Activated B cell treated with CpG ODN at 0.5 μM for 24 hours (primary cell): ENCODE data around the gene NMT1. TPM values are rescaled to one million over a fixed set of nuclear protein-coding genes. Genes with fewer than 3 reads are reported as not detected.

Source experiments
- ATAC-seq: fragments of 200-7000 bp; cut with Tn5 transposase; one replicate; pipeline ENCODE4 v1.10.0; 2021; ENCODE audit warnings: low read depth, mild to moderate bottlenecking, moderate library complexity
- CTCF ChIA-PET: fragments of 350-600 bp; sonication (Branson Sonifier 250); formaldehyde crosslinking; loops from one replicate; lab custom pipeline; 2021; ENCODE audit warnings: antibody characterized with exemption; lab: Charles Lee
- POLR2A ChIA-PET: fragments of 350-600 bp; sonication (Branson Sonifier 250); formaldehyde crosslinking; loops from one replicate; lab custom pipeline; 2021; ENCODE audit warnings: antibody characterized with exemption; lab: Charles Lee
- DNase-seq: peaks from one replicate; pipeline ENCODE4 v3.0.0; 2022
- H3K27ac Mint-ChIP-seq: one replicate; pipeline ENCODE4 v1.8.0; 2020; ENCODE audit warnings: mixed read lengths
- H3K27me3 Mint-ChIP-seq: one replicate; pipeline ENCODE4 v1.8.0; 2021; ENCODE audit warnings: mixed read lengths
- H3K36me3 Mint-ChIP-seq: one replicate; pipeline ENCODE4 v1.8.0; 2021; ENCODE audit warnings: low read depth, mixed read lengths
- H3K4me1 Mint-ChIP-seq: one replicate; pipeline ENCODE4 v1.8.0; 2021; ENCODE audit warnings: mixed read lengths
- H3K4me3 Mint-ChIP-seq: one replicate; pipeline ENCODE4 v1.8.0; 2020; ENCODE audit warnings: mild to moderate bottlenecking, mixed read lengths
- H3K9me3 Mint-ChIP-seq: one replicate; pipeline ENCODE4 v1.8.0; 2020; ENCODE audit warnings: mixed read lengths
- intact Hi-C: fragments of 100-400 bp; cut with micrococcal nuclease; formaldehyde crosslinking; loops from one replicate; pipeline ENCODE4 v1.15.1; 2024
- total RNA-seq: library from RNA; stranded (reverse); gene quantifications from 2 replicates; pipeline ENCODE4 v1.2.3, GENCODE V29; 2022
- TF ChIP-seq, protein P1 (sequence below): fragments of 200-600 bp; IDR thresholded peaks from one replicate; pipeline ENCODE4 v1.8.0; 2022; ENCODE audit warnings: antibody characterized with exemption, mild to moderate bottlenecking

The NMT1 gene
- total RNA-seq, 1 donor from 2014 or later = 154 TPM

DNA sequence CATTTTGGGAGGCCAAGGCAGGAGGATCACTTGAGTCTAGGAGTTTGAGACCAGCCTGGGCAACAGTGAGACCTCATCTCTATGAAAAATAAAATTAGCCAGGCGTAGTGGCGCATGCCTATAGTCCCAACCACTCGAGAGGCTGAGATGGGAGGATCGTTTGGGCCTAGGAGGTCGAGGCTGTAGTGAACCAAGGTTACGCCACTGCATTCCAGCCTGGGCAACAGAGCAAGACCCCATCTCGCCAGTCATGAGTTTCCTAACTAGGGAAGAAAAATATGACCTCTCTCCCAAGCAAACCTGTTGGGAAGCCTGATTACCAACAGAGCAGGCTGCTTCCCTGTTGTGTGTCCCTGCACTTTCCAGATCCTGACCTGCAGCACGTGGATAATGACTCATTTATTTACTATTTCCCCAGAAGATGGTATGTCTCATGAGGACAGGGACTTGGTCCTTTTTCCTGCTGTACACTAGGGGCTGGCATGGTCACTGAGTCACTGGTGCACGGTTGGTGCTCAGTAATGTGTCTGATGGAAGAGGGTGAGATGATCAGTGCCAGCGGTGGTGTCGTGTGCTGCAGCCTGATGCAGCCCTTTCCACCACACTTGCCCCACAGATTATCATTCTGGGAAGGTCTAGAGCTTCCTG, 30.8 kb downstream of the NMT1 start:
- no peak for ATAC-seq
- H3K27ac Mint-ChIP-seq = no peak overlapping the region
- CTCF ChIA-PET = interaction anchor here (0.7 kb wide), 1 partner anchor 782 kb away, joined by 3 read pairs; no protein-coding TSS in a partner anchor

DNA sequence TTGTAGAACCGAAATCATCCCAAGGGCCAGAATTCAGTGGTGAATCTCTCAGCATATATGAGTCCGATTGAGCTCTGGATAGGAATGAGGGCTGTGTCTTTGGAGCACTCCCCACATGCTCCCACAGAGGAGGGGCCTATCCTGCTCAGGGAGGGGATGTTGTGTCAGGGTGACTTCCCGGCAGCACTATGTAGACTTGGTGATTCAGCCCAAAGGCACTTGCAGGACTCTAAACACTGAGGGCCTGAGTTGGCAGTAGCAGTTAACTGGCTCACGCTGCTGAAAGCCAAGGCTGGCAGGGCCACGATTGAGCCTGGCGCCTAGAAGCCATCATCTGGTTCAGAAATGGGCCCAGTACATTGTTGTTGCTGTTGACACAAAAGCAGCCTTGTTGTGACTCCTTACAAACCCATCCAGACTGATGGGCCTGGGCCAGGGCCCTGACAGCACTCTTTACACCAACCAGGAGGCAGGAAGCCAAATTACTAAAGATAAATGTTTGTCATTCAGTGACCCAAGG, 31.9 kb downstream of the NMT1 start:
- CTCF ChIA-PET = no interaction called here
- DNase-seq (no peak), ATAC-seq (no peak)
- TF ChIP-seq, protein P1, sequence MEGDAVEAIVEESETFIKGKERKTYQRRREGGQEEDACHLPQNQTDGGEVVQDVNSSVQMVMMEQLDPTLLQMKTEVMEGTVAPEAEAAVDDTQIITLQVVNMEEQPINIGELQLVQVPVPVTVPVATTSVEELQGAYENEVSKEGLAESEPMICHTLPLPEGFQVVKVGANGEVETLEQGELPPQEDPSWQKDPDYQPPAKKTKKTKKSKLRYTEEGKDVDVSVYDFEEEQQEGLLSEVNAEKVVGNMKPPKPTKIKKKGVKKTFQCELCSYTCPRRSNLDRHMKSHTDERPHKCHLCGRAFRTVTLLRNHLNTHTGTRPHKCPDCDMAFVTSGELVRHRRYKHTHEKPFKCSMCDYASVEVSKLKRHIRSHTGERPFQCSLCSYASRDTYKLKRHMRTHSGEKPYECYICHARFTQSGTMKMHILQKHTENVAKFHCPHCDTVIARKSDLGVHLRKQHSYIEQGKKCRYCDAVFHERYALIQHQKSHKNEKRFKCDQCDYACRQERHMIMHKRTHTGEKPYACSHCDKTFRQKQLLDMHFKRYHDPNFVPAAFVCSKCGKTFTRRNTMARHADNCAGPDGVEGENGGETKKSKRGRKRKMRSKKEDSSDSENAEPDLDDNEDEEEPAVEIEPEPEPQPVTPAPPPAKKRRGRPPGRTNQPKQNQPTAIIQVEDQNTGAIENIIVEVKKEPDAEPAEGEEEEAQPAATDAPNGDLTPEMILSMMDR = no peak
- Mint-ChIP-seq H3K4me1 (peaks cover 5% of the 10 kb centered on the region), H3K27me3 (no peaks in the 10 kb centered on the region), H3K4me3 (no peak overlapping the region), H3K9me3 (no peaks in the 10 kb centered on the region), H3K36me3 (peaks cover 83% of the 10 kb centered on the region), H3K27ac (no peak overlapping the region)
- intact Hi-C loops = no loop called here
- POLR2A ChIA-PET = no interaction called here

More for the DNA sequence above, 30.8 kb downstream of the NMT1 start:
- TF ChIP-seq, protein P1 = no peak
- peaks cover 5% of the 10 kb centered on the region for H3K4me1 Mint-ChIP-seq
- peaks cover 83% of the 10 kb centered on the region for H3K36me3 Mint-ChIP-seq
- no peak overlapping the region for H3K4me3 Mint-ChIP-seq
- H3K9me3 Mint-ChIP-seq = no peaks in the 10 kb centered on the region
- POLR2A ChIA-PET = no interaction called here
- DNase-seq = no peak
- no peaks in the 10 kb centered on the region for H3K27me3 Mint-ChIP-seq
- intact Hi-C loops = no loop called here

DNA sequence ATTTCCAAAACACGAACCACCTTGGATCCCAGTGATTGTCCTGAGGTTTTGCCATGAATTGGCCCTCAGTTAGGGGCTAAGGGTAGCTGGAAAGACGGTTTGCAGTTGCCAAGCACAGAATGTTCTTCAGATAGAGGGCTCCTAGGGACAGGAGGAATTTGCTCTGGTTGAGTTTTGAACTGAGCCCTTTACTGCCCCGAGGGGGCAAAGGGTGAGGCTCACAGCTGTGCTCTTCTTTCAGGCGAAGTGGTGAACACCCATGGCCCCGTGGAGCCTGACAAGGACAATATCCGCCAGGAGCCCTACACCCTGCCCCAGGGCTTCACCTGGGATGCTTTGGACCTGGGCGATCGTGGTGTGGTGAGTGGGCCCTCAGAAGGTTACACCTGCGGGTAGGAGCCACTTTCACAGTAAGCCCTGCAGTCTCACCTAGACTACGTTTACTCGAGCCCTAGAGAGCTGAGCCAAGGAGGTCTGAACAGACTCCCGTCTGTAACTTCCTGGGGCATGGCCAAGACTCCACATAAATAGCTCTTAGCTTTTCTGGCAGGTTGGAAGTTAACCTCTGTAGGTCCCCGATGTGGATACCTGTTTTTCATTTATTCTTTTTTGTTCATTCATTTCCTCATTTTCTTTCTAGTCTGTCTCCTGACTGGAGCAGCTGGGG, 32.5 kb downstream of the NMT1 start:
- ChIA-PET POLR2A (interaction anchor here (0.5 to 1.2 kb wide), 2 partner anchors 44 to 318 kb away, joined by 9 to 11 read pairs; no protein-coding TSS in a partner anchor), CTCF (interaction anchor here (1.0 kb wide), 1 partner anchor 175 kb away, joined by 3 read pairs; no protein-coding TSS in a partner anchor)
- Mint-ChIP-seq H3K9me3 (no peaks in the 10 kb centered on the region), H3K4me3 (no peak overlapping the region), H3K27ac (no peak overlapping the region), H3K4me1 (peaks cover 5% of the 10 kb centered on the region), H3K36me3 (peaks cover 83% of the 10 kb centered on the region), H3K27me3 (no peaks in the 10 kb centered on the region)
- TF ChIP-seq, protein P1 = no peak
- intact Hi-C loops = no loop called here
- DNase-seq (no peak), ATAC-seq (no peak)

DNA sequence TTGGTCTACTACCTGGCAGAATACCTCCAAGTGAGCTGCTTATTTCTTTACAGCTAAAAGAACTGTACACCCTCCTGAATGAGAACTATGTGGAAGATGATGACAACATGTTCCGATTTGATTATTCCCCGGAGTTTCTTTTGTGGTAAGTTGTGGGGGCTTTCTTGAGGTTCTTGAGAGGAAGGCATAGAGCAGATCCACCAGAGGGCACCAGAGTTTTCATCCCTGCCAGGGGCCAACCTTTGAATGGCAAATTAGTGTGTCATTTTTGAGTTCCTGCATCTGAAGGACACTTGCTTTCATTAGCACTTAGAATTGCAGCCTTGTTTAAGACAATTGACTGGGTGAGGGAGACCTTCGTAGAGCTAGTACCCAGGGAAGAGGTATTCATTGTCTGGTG, 35.0 kb downstream of the NMT1 start:
- Mint-ChIP-seq H3K9me3 (no peaks in the 10 kb centered on the region), H3K4me3 (no peak overlapping the region), H3K4me1 (peaks cover 8% of the 10 kb centered on the region), H3K27me3 (no peaks in the 10 kb centered on the region), H3K27ac (no peak overlapping the region), H3K36me3 (peaks cover 80% of the 10 kb centered on the region)
- no peak for DNase-seq
- TF ChIP-seq, protein P1 = no peak
- peak; percentile 35 for ATAC-seq
- POLR2A ChIA-PET = interaction anchor here (1.0 kb wide), 1 partner anchor 35 kb away, joined by 3 read pairs; the partner anchor contains the start of gene NMT1
- CTCF ChIA-PET = interaction anchor here (1.0 to 2.1 kb wide), 3 partner anchors 10 to 102 kb away, joined by 3 to 8 read pairs (median 3); no protein-coding TSS in a partner anchor
- intact Hi-C loops = loop anchor here (1.0 to 5.0 kb wide), 3 partner anchors 36 to 129 kb away; partner anchors contain the start of genes C1QL1 and PLCD3
